K562 (cell line): Measurements from ENCODE around the gene ARFGEF2. TPM values are rescaled to one million over a fixed set of nuclear protein-coding genes. Genes with fewer than 3 reads are reported as not detected.

Experiments used
- ARHGAP35 ChIP-seq: fragments of 450-650 bp; IDR thresholded peaks from 2 replicates; pipeline ENCODE4 v1.6.1; 2018; ENCODE audit not compliant: partially characterized antibody
- ARID1B ChIP-seq: fragments of 450-650 bp; IDR thresholded peaks from 2 replicates; pipeline ENCODE4 v1.6.1; 2016; ENCODE audit warnings: antibody characterized with exemption, mild to moderate bottlenecking, inconsistent platforms
- ATF3 ChIP-seq, 2 experiments: fragments of 450-650 bp in 1 of 2; sonication (generic) in 1 of 2; formaldehyde crosslinking in 1 of 2; IDR thresholded peaks in 1 of 2; conservative IDR thresholded peaks in 1 of 2; 2 replicates each; pipeline versions ENCODE4 v1.6.1 to v1.8.1; 2016 to 2023; ENCODE audit warnings: mild to moderate bottlenecking in 2 of 2, moderate library complexity in 2 of 2, inconsistent platforms in 1 of 2, missing genetic modification reagents in 1 of 2
- BRCA1 ChIP-seq, 2 experiments: fragments of 450-650 bp in 1 of 2; sonication (generic) in 1 of 2; formaldehyde crosslinking in 1 of 2; IDR thresholded peaks; 2 replicates each; pipeline versions ENCODE4 v1.5.0 to v1.6.1; 2017 to 2020; ENCODE audit warnings: mild to moderate bottlenecking in 1 of 2, missing genetic modification reagents in 1 of 2
- CHD2 ChIP-seq: IDR thresholded peaks from 2 replicates; pipeline ENCODE4 v1.6.1; 2011; ENCODE audit warnings: low read depth, low read length
- EP400 ChIP-seq: fragments of 450-650 bp; IDR thresholded peaks from 2 replicates; pipeline ENCODE4 v1.6.1; 2017; ENCODE audit warnings: antibody characterized with exemption, mild to moderate bottlenecking, moderate library complexity
- FIP1L1 ChIP-seq: fragments of 200-400 bp; formaldehyde crosslinking; IDR thresholded peaks from 2 replicates; pipeline ENCODE4 v1.6.1; 2018; ENCODE audit warnings: mild to moderate bottlenecking, low read depth, low read length; ENCODE audit not compliant: poor library complexity, severe bottlenecking
- GTF2B ChIP-seq: IDR thresholded peaks from 2 replicates; pipeline ENCODE4 v1.6.1; 2011; ENCODE audit not compliant: insufficient read length; ENCODE audit errors: extremely low read depth
- IFI16 ChIP-seq: fragments of 250-450 bp; sonication (Bioruptor Pico); IDR thresholded peaks from 2 replicates; pipeline ENCODE4 v2.1.2; 2022; ENCODE audit warnings: mild to moderate bottlenecking, inconsistent platforms
- PKNOX1 ChIP-seq: fragments of 450-650 bp; IDR thresholded peaks from 2 replicates; pipeline ENCODE4 v1.6.1; 2016
- POLR2B ChIP-seq: fragments of 450-650 bp; IDR thresholded peaks from 2 replicates; pipeline ENCODE4 v1.6.1; 2018; ENCODE audit warnings: low read depth; ENCODE audit not compliant: partially characterized antibody
- SRF ChIP-seq, 2 experiments: fragments of 250-450, 450-650 bp in 1 of 2; sonication (Bioruptor Pico) in 1 of 2; sonication (generic) in 1 of 2; formaldehyde crosslinking; IDR thresholded peaks; 2 replicates each; pipeline versions ENCODE4 v1.5.0 to v1.5.1; 2020 to 2022; ENCODE audit warnings: mild to moderate bottlenecking in 1 of 2, missing genetic modification reagents in 1 of 2
- SUPT5H ChIP-seq: fragments of 450-650 bp; IDR thresholded peaks from 2 replicates; pipeline ENCODE4 v1.6.1; 2016
- TAF1 ChIP-seq: IDR thresholded peaks from 2 replicates; pipeline ENCODE4 v1.6.1; 2011; ENCODE audit warnings: mild to moderate bottlenecking, low read length, moderate library complexity; ENCODE audit not compliant: insufficient read depth, control insufficient read depth, severe bottlenecking; ENCODE audit errors: extremely low read depth
- TCF3 ChIP-seq: sonication (generic); formaldehyde crosslinking; IDR thresholded peaks from 2 replicates; pipeline ENCODE4 v1.4.0; 2020; ENCODE audit warnings: mild to moderate bottlenecking, missing genetic modification reagents
- ZKSCAN3 ChIP-seq: fragments of 250-450 bp; sonication (Bioruptor Pico); IDR thresholded peaks from 2 replicates; pipeline ENCODE4 v1.4.0; 2020
- ZNF717 ChIP-seq: fragments of 250-450 bp; sonication (Bioruptor Pico); IDR thresholded peaks from 2 replicates; pipeline ENCODE4 v1.5.0; 2021
- polyA plus RNA-seq, 8 experiments: library from polyadenylated mRNA; depleted of rRNA in 4 of 8; stranded (reverse) in 5 of 8; unstranded in 3 of 8; fragments of >200 nt; fragmentation: Nextera tagmentation in 2 of 8; fragmentation: Illumina TruSeq in 1 of 8; extraction: Ambion mirVana in 2 of 8; extraction: Trizol in 1 of 8; gene quantifications; 2 replicates each; pipeline versions ENCODE4 v1.2.1 to v1.2.3, GENCODE V29; 2011 to 2014; ENCODE audit warnings: inconsistent platforms in 1 of 8, missing spikeins in 1 of 8
- total RNA-seq, 7 experiments: library from RNA; depleted of rRNA in 6 of 7; stranded (reverse); fragments of >200 nt in 6 of 7; fragmentation: Illumina TruSeq in 2 of 7; extraction: Trizol in 2 of 7; gene quantifications; 2 replicates each; pipeline versions ENCODE4 v1.2.1 to v1.2.3, GENCODE V29; 2011 to 2021; ENCODE audit warnings: low replicate concordance in 1 of 7
- TF ChIP-seq, protein P1 (sequence below): sonication (generic); formaldehyde crosslinking; IDR thresholded peaks from 2 replicates; pipeline ENCODE4 v1.9.0; 2022; ENCODE audit warnings: mild to moderate bottlenecking, missing genetic modification reagents
- TF ChIP-seq, protein P2 (sequence below): sonication (generic); formaldehyde crosslinking; IDR thresholded peaks from 2 replicates; pipeline ENCODE4 v1.8.1; 2023; ENCODE audit warnings: missing genetic modification reagents, mild to moderate bottlenecking, borderline replicate concordance

ARFGEF2 gene
- total and polyA plus RNA-seq, 9 of the 15 experiments (the other 6 are each of a cell fraction or from before 2014, with no cell fraction given), result 4.2 to 18.8 (median 13.7) TPM

DNA sequence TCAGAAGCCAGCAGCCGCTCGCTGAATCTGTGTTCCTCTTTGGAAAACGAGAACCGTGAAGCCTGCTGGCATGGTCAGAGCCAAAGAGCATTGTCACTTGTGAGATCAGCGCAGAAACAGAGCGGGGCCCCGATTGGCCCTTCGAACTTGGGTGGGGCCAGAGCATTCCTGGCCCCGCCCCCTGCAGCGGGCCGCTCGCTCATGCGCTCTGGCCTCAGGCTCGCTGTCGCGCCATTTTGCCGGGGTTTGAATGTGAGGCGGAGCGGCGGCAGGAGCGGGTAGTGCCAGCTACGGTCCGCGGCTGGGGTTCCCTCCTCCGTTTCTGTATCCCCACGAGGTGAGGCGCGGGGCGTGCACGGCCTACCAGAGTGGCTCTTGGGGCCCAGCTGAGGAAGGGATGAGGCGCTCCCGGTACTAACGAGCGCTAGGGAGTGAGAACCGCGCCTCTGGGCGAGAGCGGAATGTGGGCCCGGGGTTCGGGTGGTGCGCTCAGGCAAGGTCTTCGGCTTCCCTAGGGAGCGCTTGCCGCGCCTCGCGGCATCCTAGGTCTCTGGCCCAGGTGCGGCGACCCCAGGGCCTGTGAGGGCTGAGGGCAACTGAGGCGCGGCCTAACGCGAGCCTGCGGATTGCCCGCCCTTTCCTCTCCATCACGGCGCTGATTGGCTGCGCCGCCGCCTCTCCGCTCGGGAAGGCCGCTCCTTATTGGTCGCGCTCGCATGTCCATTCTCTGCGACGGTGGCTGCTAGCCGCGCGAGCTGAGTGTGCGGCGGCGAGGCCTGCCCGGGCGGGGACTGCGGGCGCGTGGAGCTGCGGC lies 124.8 kb downstream of the ARFGEF2 start, which contains the start of gene CSE1L (continued):
- TF ChIP-seq ARHGAP35 (no peak), ATF3 (IDR thresholded peaks at IDR 0.05) (no peak), ATF3 (CRISPR knock-in tag; conservative IDR thresholded peaks at IDR 0.05) (peak; percentile 69; the same call in 1 of the 2 replicates), CHD2 (peak; percentile 78), TCF3 (CRISPR knock-in tag) (peak; percentile 6; the same call in 1 of the 2 replicates), POLR2B (peak; percentile 97), IFI16 (CRISPR knock-in tag) (no peak), ZNF717 (no peak), ZKSCAN3 (CRISPR knock-in tag) (no peak), PKNOX1 (peak; percentile 98), EP400 (peak; percentile 95), SRF (CRISPR knock-in tag; IDR thresholded peaks at IDR 0.05) (0 out of 4 replicates have a peak, but pooled peaks of 1 of the 2 experiments have one; percentile 24), ARID1B (no peak), BRCA1 (IDR thresholded peaks at IDR 0.05) (no peak), BRCA1 (CRISPR knock-in tag; IDR thresholded peaks at IDR 0.05) (no peak), GTF2B (peak; percentile 70), SUPT5H (peak; percentile 99), FIP1L1 (peak; percentile 90), TAF1 (peak; percentile 93)
- TF ChIP-seq, protein P1, sequence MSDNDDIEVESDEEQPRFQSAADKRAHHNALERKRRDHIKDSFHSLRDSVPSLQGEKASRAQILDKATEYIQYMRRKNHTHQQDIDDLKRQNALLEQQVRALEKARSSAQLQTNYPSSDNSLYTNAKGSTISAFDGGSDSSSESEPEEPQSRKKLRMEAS (CRISPR knock-in tag), result peak; percentile 88
- TF ChIP-seq, protein P2, sequence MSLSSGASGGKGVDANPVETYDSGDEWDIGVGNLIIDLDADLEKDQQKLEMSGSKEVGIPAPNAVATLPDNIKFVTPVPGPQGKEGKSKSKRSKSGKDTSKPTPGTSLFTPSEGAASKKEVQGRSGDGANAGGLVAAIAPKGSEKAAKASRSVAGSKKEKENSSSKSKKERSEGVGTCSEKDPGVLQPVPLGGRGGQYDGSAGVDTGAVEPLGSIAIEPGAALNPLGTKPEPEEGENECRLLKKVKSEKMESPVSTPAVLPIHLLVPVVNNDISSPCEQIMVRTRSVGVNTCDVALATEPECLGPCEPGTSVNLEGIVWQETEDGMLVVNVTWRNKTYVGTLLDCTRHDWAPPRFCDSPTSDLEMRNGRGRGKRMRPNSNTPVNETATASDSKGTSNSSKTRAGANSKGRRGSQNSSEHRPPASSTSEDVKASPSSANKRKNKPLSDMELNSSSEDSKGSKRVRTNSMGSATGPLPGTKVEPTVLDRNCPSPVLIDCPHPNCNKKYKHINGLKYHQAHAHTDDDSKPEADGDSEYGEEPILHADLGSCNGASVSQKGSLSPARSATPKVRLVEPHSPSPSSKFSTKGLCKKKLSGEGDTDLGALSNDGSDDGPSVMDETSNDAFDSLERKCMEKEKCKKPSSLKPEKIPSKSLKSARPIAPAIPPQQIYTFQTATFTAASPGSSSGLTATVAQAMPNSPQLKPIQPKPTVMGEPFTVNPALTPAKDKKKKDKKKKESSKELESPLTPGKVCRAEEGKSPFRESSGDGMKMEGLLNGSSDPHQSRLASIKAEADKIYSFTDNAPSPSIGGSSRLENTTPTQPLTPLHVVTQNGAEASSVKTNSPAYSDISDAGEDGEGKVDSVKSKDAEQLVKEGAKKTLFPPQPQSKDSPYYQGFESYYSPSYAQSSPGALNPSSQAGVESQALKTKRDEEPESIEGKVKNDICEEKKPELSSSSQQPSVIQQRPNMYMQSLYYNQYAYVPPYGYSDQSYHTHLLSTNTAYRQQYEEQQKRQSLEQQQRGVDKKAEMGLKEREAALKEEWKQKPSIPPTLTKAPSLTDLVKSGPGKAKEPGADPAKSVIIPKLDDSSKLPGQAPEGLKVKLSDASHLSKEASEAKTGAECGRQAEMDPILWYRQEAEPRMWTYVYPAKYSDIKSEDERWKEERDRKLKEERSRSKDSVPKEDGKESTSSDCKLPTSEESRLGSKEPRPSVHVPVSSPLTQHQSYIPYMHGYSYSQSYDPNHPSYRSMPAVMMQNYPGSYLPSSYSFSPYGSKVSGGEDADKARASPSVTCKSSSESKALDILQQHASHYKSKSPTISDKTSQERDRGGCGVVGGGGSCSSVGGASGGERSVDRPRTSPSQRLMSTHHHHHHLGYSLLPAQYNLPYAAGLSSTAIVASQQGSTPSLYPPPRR (CRISPR knock-in tag), result peak; percentile 95; the same call in 1 of the 2 replicates
